GM19395 (cell line): Measurements from ENCODE around the gene KCNJ4.
"Not testable (repeated sequence)": the region's sequence is repeated elsewhere in the genome, so short reads cannot be mapped to it uniquely, and the experiment has no call there.

Source experiments
- ATAC-seq: cut with Tn5 transposase; IDR thresholded peaks from one replicate; pipeline ENCODE4 v1.9.1; 2021; ENCODE audit warnings: mild to moderate bottlenecking, moderate library complexity; ENCODE audit not compliant: unreplicated experiment

The KCNJ4 gene

DNA sequence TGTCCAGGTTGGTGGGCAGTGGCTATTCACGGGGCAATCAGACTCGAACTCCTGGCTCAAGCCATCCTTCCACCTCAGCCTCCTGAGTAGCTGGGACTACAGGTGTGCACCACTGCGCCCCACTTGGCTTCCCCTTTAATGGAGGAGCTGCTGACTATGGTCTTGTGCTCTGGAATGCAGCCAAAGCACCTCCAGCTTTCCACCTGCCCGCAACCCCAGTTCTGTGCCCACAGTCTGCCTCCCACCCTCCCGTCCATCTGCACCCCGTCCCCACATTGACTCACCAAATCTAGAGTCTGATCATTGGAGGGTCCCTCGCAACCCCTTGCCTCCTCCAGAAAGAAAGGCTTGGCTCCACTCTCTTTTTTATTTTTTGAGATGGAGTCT, 41.0 kb downstream of the KCNJ4 start:
- ATAC-seq: no peak

DNA sequence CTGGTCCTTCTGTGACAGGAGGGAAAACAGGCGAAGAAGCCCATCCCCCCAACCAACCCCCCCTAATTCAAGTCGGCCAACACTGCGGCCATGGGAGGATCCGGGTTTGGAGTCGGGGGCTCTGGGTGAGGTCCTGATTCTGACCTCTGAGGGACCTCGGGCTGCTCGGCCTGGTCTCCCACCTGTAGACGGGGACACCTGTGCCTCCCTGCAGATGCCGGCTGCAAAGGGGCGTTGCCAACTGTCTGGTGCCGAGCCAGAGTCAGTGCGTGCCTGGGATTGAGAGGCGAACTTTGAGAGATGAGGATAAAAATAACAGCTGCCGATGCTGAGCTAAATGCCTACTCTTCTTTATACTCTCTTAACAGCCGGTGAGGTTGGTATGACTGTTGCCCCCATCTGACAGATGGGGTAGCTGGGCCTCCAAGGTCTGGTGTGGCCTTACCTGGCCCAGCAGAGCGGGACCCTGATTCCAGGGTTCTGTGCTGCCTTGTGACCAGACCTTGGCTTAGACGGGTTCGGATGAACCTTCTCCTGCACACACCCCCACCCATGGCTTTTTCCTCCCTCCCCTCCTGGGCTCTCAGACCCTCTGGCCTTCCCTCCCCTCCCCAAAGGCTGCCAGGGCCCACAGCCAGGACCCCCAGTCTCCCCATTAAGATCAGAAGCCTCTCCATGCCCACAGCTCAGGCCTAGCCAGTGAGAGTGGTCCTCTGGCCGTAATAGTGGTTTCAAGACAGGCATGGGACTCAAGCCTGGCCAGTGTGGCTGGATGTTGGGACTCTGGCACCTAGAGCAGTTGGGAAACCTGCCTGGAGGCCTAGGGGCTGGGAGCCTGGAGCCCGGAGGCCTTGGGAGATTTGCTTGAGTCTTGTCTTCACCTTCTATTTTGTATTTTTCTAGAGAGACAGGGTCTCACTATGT, 41.7 kb downstream of the KCNJ4 start:
- no peak for ATAC-seq

DNA sequence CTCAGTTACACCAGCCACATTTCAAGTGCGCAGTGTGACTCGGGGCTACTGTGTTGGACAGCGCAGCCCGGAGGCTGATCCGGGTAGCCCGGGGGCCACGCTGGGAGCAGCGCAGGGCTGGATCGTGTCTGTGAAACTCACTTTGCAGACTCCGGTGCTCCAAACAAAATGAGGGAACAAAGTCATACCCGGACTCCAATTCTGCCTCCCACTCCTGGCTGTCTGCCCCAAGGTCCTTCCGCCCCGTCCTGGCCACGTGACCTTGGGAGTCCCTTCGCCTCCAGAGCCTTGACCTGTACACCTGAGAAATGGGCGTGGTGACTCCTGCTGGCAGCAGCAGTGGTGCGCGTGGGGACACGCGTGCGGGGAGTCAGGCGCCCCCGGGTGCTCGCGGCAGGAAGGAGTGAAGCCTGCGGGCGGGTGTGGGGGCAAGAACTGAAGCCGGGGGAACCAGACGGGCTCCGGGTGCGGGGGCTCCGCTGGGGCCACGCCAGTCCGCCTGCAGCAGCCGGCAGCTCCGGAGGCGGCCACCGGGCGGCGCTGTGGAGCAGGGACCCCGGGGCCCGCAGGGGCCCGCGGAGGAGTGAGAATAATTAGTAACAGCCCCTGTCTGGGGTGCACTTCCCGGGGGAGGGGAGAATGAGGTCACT, 42.4 kb downstream of the KCNJ4 start:
- no peak for ATAC-seq

DNA sequence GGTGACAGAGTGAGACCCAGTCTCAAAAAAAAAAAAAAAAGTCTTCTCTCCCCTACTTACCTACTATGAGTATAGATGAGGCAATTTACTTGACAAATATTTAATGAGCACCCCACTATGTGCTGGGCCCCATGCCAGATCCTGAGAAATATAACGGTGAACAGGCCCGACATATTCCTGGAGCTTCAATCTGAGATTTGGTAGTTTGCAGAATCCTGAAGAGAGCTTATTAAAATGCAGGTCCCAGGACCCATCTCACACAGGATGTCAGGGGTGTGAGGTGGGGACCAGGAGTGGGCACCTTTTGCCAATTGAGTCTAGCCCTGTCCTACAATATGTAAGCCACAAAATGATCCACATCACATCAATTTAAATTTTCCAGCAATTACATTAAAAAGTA, 44.0 kb downstream of the KCNJ4 start:
- ATAC-seq: no peak

DNA sequence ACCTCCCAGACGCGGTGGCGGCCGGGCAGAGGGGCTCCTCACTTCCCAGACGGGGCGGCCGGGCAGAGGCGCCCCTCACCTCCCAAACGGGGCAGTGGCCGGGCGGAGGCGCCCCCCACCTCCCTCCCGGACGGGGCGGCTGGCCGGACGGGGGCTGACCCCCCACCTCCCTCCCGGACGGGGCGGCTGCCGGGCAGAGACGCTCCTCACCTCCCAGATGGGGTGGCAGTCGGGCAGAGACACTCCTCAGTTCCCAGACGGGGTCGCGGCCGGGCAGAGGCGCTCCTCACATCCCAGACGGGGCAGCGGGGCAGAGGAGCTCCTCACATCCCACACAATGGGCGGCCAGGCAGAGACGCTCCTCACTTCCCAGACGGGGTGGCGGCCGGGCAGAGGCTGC, 45.1 kb downstream of the KCNJ4 start:
- not testable (repeated sequence) for ATAC-seq

DNA sequence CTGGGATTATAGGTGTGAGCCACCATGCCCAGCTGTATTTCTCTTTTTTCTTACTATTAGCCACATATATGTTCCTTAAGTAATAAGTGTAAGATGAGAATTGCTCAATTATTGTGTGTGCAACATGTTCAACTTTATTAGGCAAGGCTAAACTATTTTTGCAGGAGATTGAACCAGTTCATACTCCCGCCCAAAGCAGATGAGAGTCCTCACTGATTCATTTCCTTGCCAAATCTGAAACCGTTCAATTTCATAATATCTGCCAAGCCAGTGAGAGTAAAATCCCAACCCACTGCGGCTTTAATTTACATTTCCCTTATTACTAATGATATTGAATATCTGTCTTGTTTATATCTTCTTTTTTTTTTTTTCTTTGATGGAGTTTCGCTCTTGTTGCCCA, 48.4 kb downstream of the KCNJ4 start:
- no peak for ATAC-seq

DNA sequence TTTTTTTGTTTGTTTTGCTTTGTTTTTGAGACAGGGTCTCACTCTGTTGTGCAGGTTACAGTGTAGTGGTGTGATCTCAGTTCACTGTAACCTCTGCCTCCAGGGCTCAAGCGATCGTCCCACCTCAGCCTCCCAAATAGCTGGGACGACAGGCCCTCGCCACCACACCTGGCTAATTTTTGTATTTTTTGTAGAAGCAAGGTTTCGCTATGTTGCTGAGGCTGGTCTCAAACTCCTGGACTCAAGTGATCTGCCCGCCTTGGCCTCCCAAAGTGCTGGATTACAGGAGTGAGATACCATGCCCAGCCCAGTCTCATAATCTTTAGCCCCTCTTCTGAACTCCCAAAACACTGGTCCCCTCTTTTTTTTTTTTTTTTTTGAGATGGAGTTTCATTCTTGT, 50.6 kb downstream of the KCNJ4 start:
- ATAC-seq: no peak

DNA sequence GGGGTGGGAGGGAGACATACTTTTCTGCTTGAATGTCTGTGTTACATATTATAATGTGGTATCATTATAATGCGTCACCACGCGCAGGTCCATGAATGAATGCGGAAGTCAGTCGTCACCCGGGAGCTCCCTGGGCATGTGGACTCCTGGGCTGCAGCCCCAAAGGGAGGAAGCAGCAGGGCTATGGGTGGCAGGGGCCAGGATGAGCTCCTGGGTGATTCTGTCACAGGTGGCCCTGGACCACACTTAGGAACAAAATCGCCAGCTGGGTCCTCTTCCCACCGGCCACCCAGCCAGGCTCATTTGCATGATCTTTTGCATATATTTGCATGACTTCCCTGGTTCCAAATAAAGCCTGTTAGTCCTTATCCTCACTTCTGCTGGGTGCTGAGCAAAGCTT, 51.2 kb downstream of the KCNJ4 start:
- no peak for ATAC-seq

DNA sequence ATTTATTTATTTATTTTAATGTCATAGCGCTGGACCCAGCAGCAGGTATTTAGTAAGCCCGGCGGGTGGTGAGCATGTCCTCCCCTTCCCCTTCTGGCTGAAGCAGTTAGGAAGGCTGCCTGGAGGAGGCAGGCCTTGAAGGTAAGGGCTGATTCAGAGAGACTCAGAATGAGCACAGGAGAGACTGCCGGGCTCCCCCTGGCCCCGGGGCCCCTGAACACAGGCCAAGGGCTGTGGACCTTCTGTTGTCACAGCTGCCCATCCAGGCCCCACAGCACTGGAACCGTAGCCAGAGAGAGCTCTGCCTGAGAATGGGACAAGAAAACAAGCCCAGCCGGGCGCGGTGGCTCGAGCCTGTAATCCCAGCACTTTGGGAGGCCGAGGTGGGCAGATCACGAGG, 52.8 kb downstream of the KCNJ4 start:
- ATAC-seq: no peak

DNA sequence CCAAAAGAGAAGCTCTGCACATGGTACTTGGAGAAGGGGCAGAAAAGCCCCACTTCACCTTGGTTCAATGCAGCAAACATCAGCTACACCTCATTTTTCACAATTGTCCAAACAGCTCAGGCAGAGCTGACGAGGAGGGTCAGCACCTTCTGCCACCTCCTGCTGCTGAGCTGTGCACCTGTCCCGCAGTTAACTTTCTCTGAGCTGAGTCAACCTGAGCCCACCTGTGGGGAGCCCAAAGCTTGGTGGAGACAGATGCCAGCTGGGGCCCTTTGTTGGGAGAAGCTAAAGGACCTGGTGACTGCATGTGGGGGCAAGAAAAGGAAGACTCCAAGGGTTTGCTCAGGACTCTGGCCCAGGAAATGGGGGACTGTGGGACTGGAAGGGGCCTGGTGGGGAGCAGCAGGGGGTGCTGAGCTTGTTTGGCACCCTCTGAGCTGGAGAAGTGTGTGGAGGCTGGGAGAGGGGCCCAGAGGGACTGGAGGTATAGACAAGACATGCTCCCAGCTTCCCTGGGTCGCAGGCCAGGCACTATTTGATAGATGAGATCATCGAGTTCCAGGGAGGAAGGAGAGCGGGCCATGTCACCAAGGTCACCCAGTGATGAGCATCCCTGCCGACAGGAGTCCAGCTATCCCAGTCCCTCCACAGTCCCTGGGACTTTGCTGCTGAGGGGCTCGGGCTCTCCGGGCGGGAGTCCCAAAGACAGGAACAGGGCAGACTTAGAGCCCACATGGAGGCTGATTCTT, 53.5 kb downstream of the KCNJ4 start:
- ATAC-seq: no peak

DNA sequence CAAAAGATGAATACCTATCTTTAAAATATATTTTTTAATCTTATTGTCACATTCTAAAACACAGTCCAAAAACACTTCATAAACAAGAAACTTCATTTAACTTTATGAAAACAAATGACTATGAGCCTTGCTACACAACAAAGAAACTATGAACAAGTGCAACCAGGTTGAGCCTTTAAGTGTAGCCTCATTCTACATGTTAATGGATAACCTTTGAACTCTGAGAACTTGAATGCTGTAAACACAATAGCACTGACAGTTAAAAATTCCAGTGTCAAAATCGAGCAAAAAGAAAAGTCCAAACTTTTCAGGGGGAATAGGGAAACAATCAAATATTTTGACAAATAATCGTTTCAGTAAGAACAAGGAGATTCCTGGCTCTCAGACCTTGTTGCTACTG, 54.7 kb downstream of the KCNJ4 start:
- ATAC-seq: not testable (repeated sequence)

DNA sequence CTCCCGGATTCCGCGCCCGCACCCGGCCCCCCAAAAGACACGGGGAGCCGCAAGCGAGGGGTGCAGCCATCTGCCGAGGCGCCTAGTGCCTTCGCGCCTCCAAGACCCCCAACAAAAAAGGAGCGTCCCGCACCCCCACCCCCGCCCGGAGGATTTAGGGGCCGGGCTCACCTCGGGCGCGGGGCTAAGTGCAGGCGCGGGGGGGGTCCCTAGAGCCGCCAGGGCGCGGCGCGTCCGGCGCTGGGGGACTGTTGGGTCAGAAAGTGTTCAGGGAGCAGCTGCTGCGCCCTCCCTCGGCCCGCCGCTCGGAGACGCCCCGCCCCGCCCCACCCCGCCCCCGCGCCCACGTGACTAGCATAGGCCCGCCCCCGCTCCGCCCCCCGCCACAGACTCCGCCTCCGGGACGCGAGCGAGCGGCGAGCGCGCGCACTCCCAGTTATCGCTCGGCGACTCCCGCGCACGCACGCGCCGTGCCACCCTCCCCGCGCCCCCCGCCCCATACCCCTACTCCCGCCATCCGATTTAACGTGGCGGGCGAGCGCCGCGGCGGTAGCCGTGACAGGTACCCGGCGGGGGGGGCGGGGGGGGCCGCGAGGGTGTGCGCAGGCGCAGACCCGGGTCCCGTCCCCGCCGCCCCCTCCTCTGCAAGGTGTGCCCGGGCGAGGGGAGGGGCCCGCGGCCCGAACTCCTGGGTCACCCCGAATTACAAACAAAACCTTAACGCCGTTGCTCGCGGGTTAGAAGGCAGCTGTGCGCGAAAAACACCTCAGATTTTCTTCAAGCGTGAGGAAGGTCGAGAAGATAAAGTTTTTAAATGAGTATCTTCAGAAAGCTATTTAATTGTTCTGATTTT, 56.2 kb downstream of the KCNJ4 start:
- peak; percentile 49 for ATAC-seq

DNA sequence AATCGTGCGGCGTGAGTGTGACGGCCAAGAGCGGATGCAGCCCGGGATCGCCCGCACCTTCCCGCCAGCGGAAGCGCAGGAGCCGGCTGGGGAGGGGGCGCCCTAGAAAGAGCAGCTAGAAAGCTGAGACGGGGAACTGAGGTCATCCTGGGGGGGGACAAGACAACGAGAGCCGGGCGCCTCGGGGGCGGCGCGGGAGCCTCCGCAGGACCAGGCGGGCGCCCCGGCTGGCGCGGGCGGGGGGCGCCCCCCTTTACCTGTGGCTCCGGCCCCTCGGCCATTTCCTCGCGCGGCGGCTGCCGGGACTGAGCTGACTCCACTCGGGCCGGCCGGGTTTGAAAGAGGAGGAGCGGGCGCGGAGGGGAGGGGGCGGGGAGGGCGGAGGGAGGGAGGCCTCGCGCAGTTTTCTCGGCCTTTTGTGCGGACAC, 56.8 kb downstream of the KCNJ4 start:
- peak; percentile 28 for ATAC-seq

DNA sequence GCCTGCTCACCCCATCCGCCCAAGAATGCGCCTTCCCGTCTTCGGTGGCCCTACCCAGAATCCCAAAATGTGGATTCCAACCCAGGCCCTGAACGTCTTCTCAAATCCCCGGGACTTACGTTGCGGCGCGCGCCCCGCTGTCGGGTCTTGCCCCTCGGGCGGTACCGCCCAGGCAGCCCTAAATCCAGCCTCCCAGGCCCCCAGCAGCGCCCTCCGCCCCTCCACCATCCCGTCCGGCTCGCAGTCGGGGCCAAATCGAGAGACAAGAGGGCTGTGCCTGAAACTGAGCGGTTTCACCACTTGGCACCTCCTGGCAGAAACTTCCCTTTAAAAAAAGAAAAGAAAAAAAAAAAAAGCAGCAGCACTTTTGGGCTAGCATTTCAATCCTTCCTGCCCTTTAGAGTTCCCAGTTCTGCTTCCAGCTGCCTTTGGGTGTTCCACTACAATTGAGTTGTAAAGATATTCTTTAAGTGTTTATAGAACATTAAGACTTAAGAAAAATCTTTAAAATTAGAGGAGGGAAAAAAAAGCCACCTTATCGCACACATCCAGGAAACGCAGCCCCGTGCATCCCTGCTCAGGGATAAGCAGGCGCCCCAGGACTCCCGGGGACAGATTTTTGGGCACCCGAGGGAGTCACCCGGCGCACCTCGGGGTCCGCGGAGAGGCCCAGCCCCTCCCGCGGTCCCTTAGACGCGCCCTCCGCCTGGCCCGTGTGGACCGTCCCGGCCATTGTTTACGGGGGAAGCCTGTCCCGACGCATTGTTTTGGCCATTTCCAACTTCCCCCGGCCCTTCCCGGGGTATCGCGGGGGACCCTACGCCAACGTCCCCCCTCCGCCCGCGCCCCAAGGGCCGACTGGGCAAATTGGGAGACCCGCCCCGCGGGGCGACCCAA, 57.6 kb downstream of the KCNJ4 start:
- no peak for ATAC-seq

DNA sequence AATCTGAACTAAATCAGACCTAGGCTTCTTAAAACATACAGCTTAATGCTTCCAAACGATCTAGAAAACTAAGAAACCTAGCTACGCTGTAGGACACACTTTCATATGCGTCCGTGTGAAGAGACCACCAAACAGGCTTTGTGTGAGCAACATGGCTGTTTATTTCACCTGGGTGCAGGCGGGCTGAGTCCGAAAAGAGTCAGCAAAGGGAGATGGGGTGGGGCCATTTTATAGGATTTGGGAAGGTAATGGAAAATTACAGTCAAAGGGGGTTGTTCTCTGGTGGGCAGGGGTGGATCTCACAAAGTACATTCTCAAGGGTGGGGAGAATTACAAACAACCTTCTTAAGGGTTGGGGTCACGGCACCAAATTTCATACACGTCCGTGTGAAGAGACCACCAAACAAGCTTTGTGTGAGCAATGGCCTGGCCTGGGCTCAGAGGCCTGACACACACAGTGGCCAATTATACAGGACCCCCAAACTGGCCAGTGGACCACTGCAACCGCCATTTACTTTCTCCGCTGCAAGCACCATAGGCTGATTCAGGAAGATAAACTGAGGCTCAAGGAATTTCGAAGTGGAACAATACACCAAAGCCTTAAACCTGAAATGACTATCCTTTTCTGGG, 58.4 kb downstream of the KCNJ4 start:
- ATAC-seq: not testable (repeated sequence)

DNA sequence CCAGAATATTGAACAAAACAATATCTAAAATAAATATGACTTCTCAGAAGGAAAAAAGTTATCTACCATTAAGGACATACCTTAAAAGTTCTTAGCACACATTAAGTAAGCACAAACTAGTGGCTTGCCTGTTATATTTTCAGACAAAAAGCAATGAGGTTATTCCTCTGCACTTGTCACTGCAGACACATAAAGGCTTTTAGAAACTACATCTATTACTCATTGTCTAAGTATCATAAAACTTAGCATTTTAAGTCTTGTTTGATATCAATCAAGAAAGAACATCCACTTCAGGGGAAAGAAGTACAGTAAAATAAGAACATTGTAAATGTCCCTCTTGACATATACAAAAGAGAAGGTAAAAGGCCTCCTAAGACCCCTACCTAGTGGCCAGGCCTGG, 59.1 kb downstream of the KCNJ4 start:
- not testable (repeated sequence) for ATAC-seq

DNA sequence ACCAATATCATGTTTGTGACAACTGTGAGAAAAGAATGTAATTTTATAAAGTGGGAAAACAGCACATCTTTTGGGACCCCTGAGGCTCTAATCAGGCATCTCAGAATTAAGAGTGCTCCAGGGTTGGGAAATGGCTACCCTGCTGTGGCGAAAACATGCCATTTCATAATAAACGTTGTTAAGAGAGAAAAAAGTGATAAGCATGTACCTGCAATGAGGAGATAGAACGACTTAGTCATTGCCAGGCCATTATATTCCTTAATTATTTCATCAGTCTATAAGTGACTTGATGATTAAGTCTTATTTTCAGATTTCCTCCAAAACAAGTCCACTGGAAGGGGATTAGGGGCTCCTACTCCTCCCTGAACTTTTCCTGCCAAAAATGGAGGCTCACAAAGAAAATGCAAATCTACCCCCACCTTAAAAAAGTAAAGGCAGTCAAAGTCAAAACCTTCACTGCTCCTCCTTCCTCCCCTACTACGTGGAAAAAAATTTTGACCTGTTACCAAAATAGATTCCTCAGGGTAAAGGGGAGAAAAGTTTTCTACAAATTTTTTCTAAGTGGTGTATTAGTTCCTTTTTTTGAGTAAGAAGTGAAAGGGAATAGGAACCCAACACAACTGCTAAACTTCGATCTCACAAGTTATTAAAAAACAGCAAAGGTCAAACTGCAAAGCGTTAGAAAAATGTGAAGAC, 59.9 kb downstream of the KCNJ4 start:
- ATAC-seq: not testable (repeated sequence)

DNA sequence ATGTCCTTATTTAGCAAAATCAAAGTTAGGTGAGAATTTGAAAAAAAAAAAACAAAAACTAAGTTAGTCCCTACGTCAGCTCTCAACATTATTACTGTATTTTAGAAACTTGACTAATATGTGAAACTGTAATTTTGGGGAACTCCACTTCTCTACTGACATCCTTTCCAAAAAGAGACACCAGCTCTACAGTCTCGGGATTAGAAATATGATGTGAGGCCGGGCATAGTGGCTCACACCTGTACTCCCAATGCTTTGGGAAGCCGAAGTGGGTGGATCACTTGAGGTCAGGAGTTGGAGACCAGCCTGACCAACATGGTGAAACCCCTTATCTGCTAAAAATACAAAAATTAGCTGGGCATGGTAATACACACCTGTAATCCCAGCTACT, 65.6 kb downstream of the KCNJ4 start:
- not testable (repeated sequence) for ATAC-seq
